K562 treated with DMSO at 1 percent for 12 hours (cell line): ENCODE data around the gene MS4A6E. TPM values are rescaled to one million over a fixed set of nuclear protein-coding genes. Genes with fewer than 3 reads are reported as not detected.

Experiments used
- total RNA-seq: library from RNA; unstranded; fragments of 300-600 nt; gene quantifications from 2 replicates; pipeline ENCODE4 v1.2.3, GENCODE V29; 2022; ENCODE audit not compliant: insufficient read depth

Gene MS4A6E, protein sequence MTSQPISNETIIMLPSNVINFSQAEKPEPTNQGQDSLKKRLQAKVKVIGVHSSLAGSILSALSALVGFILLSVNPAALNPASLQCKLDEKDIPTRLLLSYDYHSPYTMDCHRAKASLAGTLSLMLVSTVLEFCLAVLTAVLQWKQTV
- total RNA-seq = not detected in 2 replicates

DNA sequence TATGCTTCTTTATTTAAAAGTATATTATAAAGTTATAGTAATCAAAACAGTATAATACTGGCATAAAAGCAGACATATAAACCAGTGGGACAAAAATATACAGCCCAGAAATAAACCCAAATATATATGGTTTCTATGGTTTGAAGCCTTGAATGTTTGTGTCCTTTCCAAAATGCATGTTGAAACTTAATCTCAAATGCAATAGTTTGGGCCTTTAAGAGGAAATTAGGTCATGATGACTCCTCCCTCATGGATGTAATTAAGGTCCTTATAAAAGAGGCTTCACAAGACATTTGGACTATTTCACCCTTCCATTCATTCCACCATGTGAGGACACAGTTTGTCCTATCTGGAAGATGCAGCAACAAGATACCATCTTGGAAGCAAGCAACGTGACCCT is at the start of gene MS4A6E:
TSS of gene MS4A6E (plus strand) at position 301 of the 400 bp plus-strand sequence. CDS start 7,641 bp downstream, outside the sequence.

DNA sequence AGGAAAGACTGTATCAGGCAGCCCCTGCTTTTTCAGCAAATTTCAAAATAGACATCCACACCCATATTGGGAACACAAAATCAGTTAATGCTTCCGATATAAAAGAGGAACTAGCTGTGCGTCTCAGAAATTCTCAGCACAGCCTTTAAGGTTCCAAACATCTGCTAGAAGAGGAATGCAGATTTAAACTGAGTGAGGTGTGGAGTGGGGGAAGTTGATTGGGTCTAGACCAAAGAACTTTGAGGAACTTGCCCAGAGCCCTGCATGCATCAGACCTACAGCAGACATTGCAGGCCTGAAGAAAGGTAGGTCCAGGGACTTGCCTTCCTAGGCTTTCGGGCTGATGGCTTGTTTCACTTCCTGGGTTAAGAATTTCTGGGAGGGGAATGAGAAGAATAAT is 46.6 kb upstream of the MS4A6E start, which contains the start of gene MS4A4A:
TSS of gene MS4A4A (plus strand) at position 255 of the 400 bp plus-strand sequence. CDS start at position 265, 10 bp downstream.

DNA sequence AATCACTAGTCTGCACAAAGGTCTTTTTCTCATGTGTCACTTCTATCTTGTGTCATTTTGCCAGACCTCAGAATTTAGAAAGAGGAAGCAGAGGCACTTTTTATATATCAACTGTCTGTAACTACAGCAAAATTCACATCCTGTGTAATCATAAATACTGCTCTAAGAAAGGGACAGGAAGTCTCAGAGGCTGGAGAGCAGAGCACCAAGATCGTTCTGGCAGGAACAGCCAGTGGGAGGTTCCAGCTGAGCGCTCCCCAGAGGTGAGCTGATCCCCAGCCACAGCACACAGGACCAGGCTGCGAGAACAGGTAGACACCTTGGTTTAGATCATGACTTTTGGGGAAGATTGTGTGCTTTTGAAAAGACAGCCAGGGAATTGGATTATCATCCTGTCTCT is 51.3 kb downstream of the MS4A6E start, which contains the start of gene MS4A7:
TSS of gene MS4A7 (plus strand) at position 179 of the 400 bp plus-strand sequence. CDS start 4,610 bp downstream, outside the sequence.

Other genes with a start within 250 kb of the MS4A6E start
- 1.2 TPM in 1 of 2 replicates, not detected in the other for gene MS4A2, start 238.6 kb upstream of the MS4A6E start, total RNA-seq
- not detected in 2 replicates for gene MS4A6A, start 144.2 kb upstream of the MS4A6E start, total RNA-seq
- gene MS4A4E, start 84.1 kb upstream of the MS4A6E start, total RNA-seq = 0.72 TPM in 1 of 2 replicates, not detected in the other
- gene MS4A4A, start 46.6 kb upstream of the MS4A6E start, total RNA-seq = 1.9 TPM in 1 of 2 replicates, not detected in the other
- not detected in 2 replicates for gene MS4A7, start 51.3 kb downstream of the MS4A6E start, total RNA-seq
- gene MS4A14, start 69.2 kb downstream of the MS4A6E start, total RNA-seq = not detected in 2 replicates
- gene MS4A5, start 102.3 kb downstream of the MS4A6E start, total RNA-seq = not detected in 2 replicates
- gene MS4A1, start 128.6 kb downstream of the MS4A6E start, total RNA-seq = not detected in 2 replicates
- gene MS4A12, start 165.5 kb downstream of the MS4A6E start, total RNA-seq = not detected in 2 replicates
- gene MS4A13, start 188.1 kb downstream of the MS4A6E start, total RNA-seq = not detected in 2 replicates